Prostate gland (tissue), 2 donors: ENCODE measurements around the gene XRCC1.
A peak's percentile ranks its signal among the peaks of the same experiment; 100 is the strongest.

ENCODE experiments used
- CTCF ChIP-seq, 4 experiments: fragments of 200-600 bp in 2 of 4; fragments of 450-650 bp in 2 of 4; sonication (generic) in 2 of 4; IDR thresholded peaks; 1 replicate in 3 of 4; 2 replicates in 1 of 4; pipeline ENCODE4 v1.5.1; 2016 to 2019; ENCODE audit warnings: antibody characterized with exemption in 4 of 4, mild to moderate bottlenecking in 2 of 4, moderate library complexity in 2 of 4
- POLR2A ChIP-seq: fragments of 450-650 bp; IDR thresholded peaks from one replicate; pipeline ENCODE4 v1.6.1; 2016; ENCODE audit warnings: antibody characterized with exemption, mild to moderate bottlenecking

- TF ChIP-seq CTCF (IDR thresholded peaks at IDR 0.05): peak in 1 of 4 experiments; percentile 26
- TF ChIP-seq POLR2A: peak; percentile 91
Measured at GRCh38 chr19:43526884-43527859, 48.2 kb downstream of the XRCC1 start, which contains the start of gene ETHE1.
